ELF-1 (cell line): ENCODE results near the gene ZMYND10.

Source experiments
- DNase-seq: peaks from one replicate; pipeline ENCODE4 v3.0.0-alpha.2; 2016; ENCODE audit warnings: low read depth, low spot score

The ZMYND10 gene

GRCh38 chr3:50303013-50303815, 42.3 kb downstream of the ZMYND10 start, which contains the start of gene HYAL1:
Gene HYAL1 (minus strand): TSS chr3:50303574. CDS start chr3:50302956, 618 bp downstream.
- peak; percentile 86 for DNase-seq

GRCh38 chr3:50302095-50303012, 43.2 kb downstream of the ZMYND10 start:
- DNase-seq, result no peak

- DNase-seq, result no peak
These were observed 44.8 kb downstream of the ZMYND10 start for GRCh38 chr3:50300681-50301254.

GRCh38 chr3:50299929-50300680, 45.4 kb downstream of the ZMYND10 start:
- no peak for DNase-seq

GRCh38 chr3:50299638-50299928, 45.9 kb downstream of the ZMYND10 start:
- no peak for DNase-seq

- DNase-seq, result peak; percentile 99
These were observed 46.5 kb downstream of the ZMYND10 start, which contains the start of the genes HYAL3 and NAA80 for GRCh38 chr3:50298836-50299637. Gene HYAL3 (minus strand): TSS chr3:50299405. CDS start chr3:50295602, 3,803 bp downstream. Gene NAA80 (minus strand): TSS chr3:50299405. CDS start chr3:50297463, 1,942 bp downstream.

GRCh38 chr3:50297896-50298725, 47.4 kb downstream of the ZMYND10 start:
- no peak for DNase-seq

GRCh38 chr3:50297384-50297775, 48.2 kb downstream of the ZMYND10 start:
- no peak for DNase-seq

GRCh38 chr3:50296721-50297383, 48.7 kb downstream of the ZMYND10 start:
- no peak for DNase-seq

GRCh38 chr3:50295553-50296431, 49.7 kb downstream of the ZMYND10 start:
- DNase-seq, result no peak

GRCh38 chr3:50294492-50295403, 50.8 kb downstream of the ZMYND10 start:
- no peak for DNase-seq

- DNase-seq, result no peak
These were observed 51.4 kb downstream of the ZMYND10 start for GRCh38 chr3:50294089-50294488.

- no peak for DNase-seq
These were observed 52.3 kb downstream of the ZMYND10 start for GRCh38 chr3:50293079-50293801.

- DNase-seq, result peak; percentile 98
These were observed 53.1 kb downstream of the ZMYND10 start, which contains the start of gene IFRD2 for GRCh38 chr3:50292159-50293078. Gene IFRD2 (minus strand): TSS chr3:50292429. CDS start chr3:50292274, 155 bp downstream.
